Astrocyte (in vitro differentiated cells and primary cell): Measurements from ENCODE around the gene CCAR1. TPM values are rescaled to one million over a fixed set of nuclear protein-coding genes. Genes with fewer than 3 reads are reported as not detected.
"Not testable (repeated sequence)": the region's sequence is repeated elsewhere in the genome, so short reads cannot be mapped to it uniquely, and the experiment has no call there.

Experiments used
- DNase-seq: peaks from one replicate; pipeline ENCODE4 v3.0.0-alpha.2; 2010; ENCODE audit warnings: low read depth
- FAIRE-seq: peaks from 2 replicates; lab custom pipeline; 2011; peaks lifted over from hg19 to GRCh38; lab: Jason Lieb, UNC
- H2AFZ ChIP-seq: 2 replicates; pipeline ENCODE4 v1.6.0; 2012; ENCODE audit warnings: low read depth, low read length, inconsistent platforms
- H3K27ac ChIP-seq: 2 replicates; pipeline ENCODE4 v1.5.1; 2011; ENCODE audit warnings: low read depth, low read length, inconsistent platforms
- H3K27me3 ChIP-seq: 2 replicates; pipeline ENCODE4 v1.6.0; 2011; ENCODE audit warnings: low read length, inconsistent platforms; ENCODE audit not compliant: insufficient read depth
- H3K36me3 ChIP-seq: 2 replicates; pipeline ENCODE4 v1.5.1; 2011; ENCODE audit warnings: low read length, inconsistent platforms; ENCODE audit not compliant: insufficient read depth
- H3K4me1 ChIP-seq: 2 replicates; pipeline ENCODE4 v1.5.1; 2011; ENCODE audit warnings: low read length, inconsistent platforms; ENCODE audit not compliant: insufficient read depth
- H3K4me2 ChIP-seq: 2 replicates; pipeline ENCODE4 v1.6.0; 2012; ENCODE audit warnings: low read length, inconsistent platforms
- H3K4me3 ChIP-seq: 2 replicates; pipeline ENCODE4 v1.5.1; 2011; ENCODE audit warnings: low read depth, mild to moderate bottlenecking, low read length, inconsistent platforms; ENCODE audit not compliant: insufficient read depth
- H3K79me2 ChIP-seq: 2 replicates; pipeline ENCODE4 v1.6.0; 2012; ENCODE audit warnings: mild to moderate bottlenecking, low read length, inconsistent platforms; ENCODE audit not compliant: insufficient read depth
- H3K9ac ChIP-seq: 2 replicates; pipeline ENCODE4 v1.6.0; 2012; ENCODE audit warnings: mild to moderate bottlenecking, low read length, inconsistent platforms
- H3K9me3 ChIP-seq: 2 replicates; pipeline ENCODE4 v1.5.1; 2012; ENCODE audit warnings: low read depth, mild to moderate bottlenecking, low read length, inconsistent platforms; ENCODE audit not compliant: insufficient read depth
- H4K20me1 ChIP-seq: 2 replicates; pipeline ENCODE4 v1.6.0; 2012; ENCODE audit warnings: low read length, inconsistent platforms; ENCODE audit not compliant: insufficient read depth
- H3K27ac Mint-ChIP-seq: one replicate; pipeline ENCODE4 v1.8.0; 2021; ENCODE audit warnings: mild to moderate bottlenecking, mixed read lengths; ENCODE audit not compliant: unreplicated experiment
- H3K27me3 Mint-ChIP-seq: one replicate; pipeline ENCODE4 v1.8.0; 2021; ENCODE audit warnings: low read depth, mixed read lengths; ENCODE audit not compliant: unreplicated experiment
- H3K36me3 Mint-ChIP-seq: one replicate; pipeline ENCODE4 v1.8.0; 2021; ENCODE audit warnings: low read depth, mixed read lengths; ENCODE audit not compliant: unreplicated experiment
- H3K4me1 Mint-ChIP-seq: one replicate; pipeline ENCODE4 v1.8.0; 2021; ENCODE audit warnings: low read depth, mixed read lengths; ENCODE audit not compliant: unreplicated experiment
- H3K4me3 Mint-ChIP-seq: one replicate; pipeline ENCODE4 v1.8.0; 2021; ENCODE audit warnings: mild to moderate bottlenecking, moderate library complexity, mixed read lengths; ENCODE audit not compliant: unreplicated experiment
- H3K9me3 Mint-ChIP-seq: one replicate; pipeline ENCODE4 v1.8.0; 2021; ENCODE audit warnings: mild to moderate bottlenecking, mixed read lengths; ENCODE audit not compliant: unreplicated experiment
- EZH2 ChIP-seq: IDR thresholded peaks from 2 replicates; pipeline ENCODE4 v1.6.1; 2012; ENCODE audit warnings: mild to moderate bottlenecking, low read length, inconsistent platforms; ENCODE audit not compliant: insufficient read depth
- total RNA-seq: library from RNA; stranded (reverse); gene quantifications from 2 replicates; pipeline ENCODE4 v1.2.1, GENCODE V29; 2021
- TF ChIP-seq, protein P1 (sequence below): IDR thresholded peaks from 2 replicates; pipeline ENCODE4 v1.5.1; 2011; ENCODE audit warnings: low read depth, mild to moderate bottlenecking, inconsistent platforms, low read length, moderate library complexity; ENCODE audit not compliant: insufficient read depth

Gene CCAR1
- total RNA-seq, 1 donor from 2014 or later, result 72.8 TPM

GRCh38 chr10:68732651-68733050, 11.6 kb downstream of the CCAR1 start:
- Histone ChIP-seq H3K36me3 (peaks cover 31% of the 10 kb centered on the region), H3K27me3 (no peaks in the 10 kb centered on the region), H3K4me2 (no peak overlapping the region)

DNA sequence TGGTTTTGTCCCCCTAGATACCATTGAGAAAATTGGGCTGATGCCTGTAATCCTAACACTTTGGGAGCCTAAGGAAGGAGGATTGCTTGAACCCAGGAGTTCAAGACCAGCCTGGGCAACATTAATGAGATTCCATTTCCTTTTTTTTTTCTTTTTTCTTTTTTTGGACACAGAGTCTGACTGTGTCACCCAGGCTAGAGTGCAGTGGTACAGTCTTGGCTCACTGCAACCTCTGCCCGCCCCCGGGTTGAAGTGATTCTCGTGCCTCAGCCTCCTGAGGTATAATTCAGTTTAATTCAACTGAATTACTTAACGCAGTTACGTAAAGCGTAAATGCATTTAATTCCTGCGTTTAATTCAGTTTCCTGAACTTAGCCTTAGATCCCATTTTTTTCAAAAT, 13.3 kb downstream of the CCAR1 start:
- Histone ChIP-seq H3K4me1 (no peaks in the 10 kb centered on the region), H3K4me2 (no peak overlapping the region), H4K20me1 (peaks cover 57% of the 10 kb centered on the region), H3K27me3 (no peaks in the 10 kb centered on the region), H3K79me2 (peaks cover 80% of the 10 kb centered on the region), H3K9ac (no peak overlapping the region), H3K9me3 (no peaks in the 10 kb centered on the region), H3K4me3 (no peak overlapping the region), H2AFZ (no peak overlapping the region), H3K27ac (no peak overlapping the region), H3K36me3 (peaks cover 38% of the 10 kb centered on the region)
- Mint-ChIP-seq H3K4me1 (no peaks in the 10 kb centered on the region), H3K27ac (no peak overlapping the region), H3K9me3 (peaks cover 2% of the 10 kb centered on the region), H3K4me3 (no peak overlapping the region), H3K27me3 (no peaks in the 10 kb centered on the region), H3K36me3 (peaks cover 16% of the 10 kb centered on the region)
- FAIRE-seq (no peak), DNase-seq (no peak)
- TF ChIP-seq EZH2, result no peak
- TF ChIP-seq, protein P1, sequence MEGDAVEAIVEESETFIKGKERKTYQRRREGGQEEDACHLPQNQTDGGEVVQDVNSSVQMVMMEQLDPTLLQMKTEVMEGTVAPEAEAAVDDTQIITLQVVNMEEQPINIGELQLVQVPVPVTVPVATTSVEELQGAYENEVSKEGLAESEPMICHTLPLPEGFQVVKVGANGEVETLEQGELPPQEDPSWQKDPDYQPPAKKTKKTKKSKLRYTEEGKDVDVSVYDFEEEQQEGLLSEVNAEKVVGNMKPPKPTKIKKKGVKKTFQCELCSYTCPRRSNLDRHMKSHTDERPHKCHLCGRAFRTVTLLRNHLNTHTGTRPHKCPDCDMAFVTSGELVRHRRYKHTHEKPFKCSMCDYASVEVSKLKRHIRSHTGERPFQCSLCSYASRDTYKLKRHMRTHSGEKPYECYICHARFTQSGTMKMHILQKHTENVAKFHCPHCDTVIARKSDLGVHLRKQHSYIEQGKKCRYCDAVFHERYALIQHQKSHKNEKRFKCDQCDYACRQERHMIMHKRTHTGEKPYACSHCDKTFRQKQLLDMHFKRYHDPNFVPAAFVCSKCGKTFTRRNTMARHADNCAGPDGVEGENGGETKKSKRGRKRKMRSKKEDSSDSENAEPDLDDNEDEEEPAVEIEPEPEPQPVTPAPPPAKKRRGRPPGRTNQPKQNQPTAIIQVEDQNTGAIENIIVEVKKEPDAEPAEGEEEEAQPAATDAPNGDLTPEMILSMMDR, result no peak

More at GRCh38 chr10:68732651-68733050, 11.6 kb downstream of the CCAR1 start:
- Mint-ChIP-seq H3K27ac (no peak overlapping the region), H3K4me1 (no peaks in the 10 kb centered on the region), H3K9me3 (peaks cover 2% of the 10 kb centered on the region), H3K4me3 (no peak overlapping the region), H3K27me3 (no peaks in the 10 kb centered on the region), H3K36me3 (peaks cover 14% of the 10 kb centered on the region)
- H3K9me3 ChIP-seq, result no peaks in the 10 kb centered on the region
- H3K9ac ChIP-seq, result no peak overlapping the region
- peaks cover 52% of the 10 kb centered on the region for H4K20me1 ChIP-seq
- DNase-seq, result no peak
- no peaks in the 10 kb centered on the region for H3K4me1 ChIP-seq
- no peak overlapping the region for H2AFZ ChIP-seq
- no peak overlapping the region for H3K4me3 ChIP-seq
- H3K27ac ChIP-seq, result no peak overlapping the region
- peaks cover 91% of the 10 kb centered on the region for H3K79me2 ChIP-seq
- FAIRE-seq, result no peak
- no peak for TF ChIP-seq EZH2
- TF ChIP-seq, protein P1, result no peak

- Mint-ChIP-seq H3K4me3 (no peak overlapping the region), H3K27ac (peak overlapping the region; percentile 75), H3K4me1 (no peaks in the 10 kb centered on the region), H3K36me3 (peaks cover 15% of the 10 kb centered on the region), H3K27me3 (no peaks in the 10 kb centered on the region), H3K9me3 (peaks cover 2% of the 10 kb centered on the region)
- H3K27me3 ChIP-seq, result no peaks in the 10 kb centered on the region
- H3K4me3 ChIP-seq, result no peak overlapping the region
- FAIRE-seq, result no peak
- H3K79me2 ChIP-seq, result peaks cover 73% of the 10 kb centered on the region
- no peaks in the 10 kb centered on the region for H3K9me3 ChIP-seq
- H3K27ac ChIP-seq, result no peak overlapping the region
- no peak overlapping the region for H3K4me2 ChIP-seq
- peaks cover 64% of the 10 kb centered on the region for H4K20me1 ChIP-seq
- no peak for DNase-seq
- TF ChIP-seq, protein P1, result no peak
- no peak for TF ChIP-seq EZH2
- H2AFZ ChIP-seq, result no peak overlapping the region
- H3K4me1 ChIP-seq, result no peaks in the 10 kb centered on the region
- peaks cover 45% of the 10 kb centered on the region for H3K36me3 ChIP-seq
- no peak overlapping the region for H3K9ac ChIP-seq
Measured at GRCh38 chr10:68735119-68735518, 14.1 kb downstream of the CCAR1 start.

DNA sequence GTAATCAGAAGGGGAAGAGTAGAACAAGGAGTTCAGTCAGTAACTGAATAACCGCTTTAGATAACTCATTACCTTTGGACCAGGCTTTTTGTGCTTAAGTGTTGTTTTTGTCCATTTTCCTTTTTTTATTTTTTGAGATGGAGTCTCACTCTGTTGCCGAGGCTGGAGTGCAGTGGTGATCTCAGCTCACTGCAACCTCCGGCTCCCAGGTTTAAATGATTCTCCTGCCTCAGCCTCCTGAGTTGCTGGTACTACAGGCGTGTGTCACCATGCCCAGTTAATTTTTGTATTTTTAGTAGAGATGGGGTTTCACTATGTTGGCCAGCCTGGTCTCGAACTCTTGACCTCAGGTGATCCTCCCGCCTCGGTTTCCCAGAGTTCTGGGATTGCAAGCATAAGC, 14.7 kb downstream of the CCAR1 start:
- H3K9me3 ChIP-seq, H3K4me1 ChIP-seq, H3K9ac ChIP-seq, H3K9me3 Mint-ChIP-seq, H3K27me3 Mint-ChIP-seq, FAIRE-seq, H3K4me2 ChIP-seq, DNase-seq, H3K27ac ChIP-seq, H3K4me3 Mint-ChIP-seq, H3K27me3 ChIP-seq, H3K4me1 Mint-ChIP-seq, H2AFZ ChIP-seq, H3K4me3 ChIP-seq: not testable (repeated sequence)
- H3K27ac Mint-ChIP-seq, result peak overlapping the region; percentile 75
- H3K36me3 Mint-ChIP-seq, result peaks cover 15% of the 10 kb centered on the region
- Histone ChIP-seq H4K20me1 (peaks cover 64% of the 10 kb centered on the region), H3K36me3 (peaks cover 50% of the 10 kb centered on the region), H3K79me2 (peaks cover 71% of the 10 kb centered on the region)
